GM23338 (cell line): Measurements from ENCODE around the gene RAB15. TPM values are rescaled to one million over a fixed set of nuclear protein-coding genes. Genes with fewer than 3 reads are reported as not detected.

ENCODE experiments used
- ATAC-seq: fragments of 200-7000 bp; cut with Tn5 transposase; 3 replicates; pipeline ENCODE4 v1.9.1; 2020
- DNase-seq: peaks from one replicate; pipeline ENCODE4 v3.0.0-alpha.2; 2015; ENCODE audit warnings: low spot score
- H2AFZ ChIP-seq: fragments of 200-600 bp; sonication (generic); 2 replicates; pipeline ENCODE4 v1.8.0; 2016; ENCODE audit warnings: antibody characterized with exemption, mild to moderate bottlenecking, moderate library complexity
- H3F3A ChIP-seq: fragments of 200-600 bp; sonication (generic); replicated peaks from 2 replicates; pipeline ENCODE4 v1.8.0; 2017; ENCODE audit warnings: antibody characterized with exemption, mixed run types, low read depth
- H3K27ac ChIP-seq: fragments of 200-600 bp; sonication (generic); 2 replicates; pipeline ENCODE4 v1.6.1; 2016; ENCODE audit warnings: low read depth
- H3K27me3 ChIP-seq: fragments of 200-600 bp; sonication (generic); 2 replicates; pipeline ENCODE4 v1.8.0; 2016; ENCODE audit warnings: mild to moderate bottlenecking, mixed run types, moderate library complexity; ENCODE audit not compliant: insufficient read depth
- H3K36me3 ChIP-seq: fragments of 200-600 bp; sonication (generic); 2 replicates; pipeline ENCODE4 v1.8.0; 2016; ENCODE audit warnings: mild to moderate bottlenecking; ENCODE audit not compliant: insufficient read depth
- H3K4me1 ChIP-seq: fragments of 200-600 bp; sonication (generic); 2 replicates; pipeline ENCODE4 v1.8.0; 2016; ENCODE audit warnings: mild to moderate bottlenecking, moderate library complexity; ENCODE audit not compliant: insufficient read depth
- H3K4me2 ChIP-seq: fragments of 200-600 bp; sonication (generic); 2 replicates; pipeline ENCODE4 v1.7.1; 2017; ENCODE audit warnings: mixed run types
- H3K4me3 ChIP-seq: fragments of 200-600 bp; sonication (generic); 2 replicates; pipeline ENCODE4 v1.6.1; 2016; ENCODE audit warnings: mixed run types
- H3K79me2 ChIP-seq: fragments of 200-600 bp; sonication (generic); replicated peaks from 2 replicates; pipeline ENCODE4 v1.8.0; 2017; ENCODE audit warnings: mild to moderate bottlenecking; ENCODE audit not compliant: insufficient read depth
- H3K9me2 ChIP-seq: fragments of 200-600 bp; sonication (generic); 2 replicates; pipeline ENCODE4 v1.8.0; 2017; ENCODE audit not compliant: insufficient read depth
- H4K20me1 ChIP-seq: fragments of 200-600 bp; sonication (generic); replicated peaks from 2 replicates; pipeline ENCODE4 v1.8.0; 2017; ENCODE audit warnings: mild to moderate bottlenecking; ENCODE audit not compliant: insufficient read depth
- H3K27ac Mint-ChIP-seq: 2 replicates; pipeline ENCODE4 v1.8.0; 2020; ENCODE audit warnings: inconsistent platforms, mild to moderate bottlenecking, moderate library complexity, mixed read lengths
- H3K27me3 Mint-ChIP-seq: 3 replicates; pipeline ENCODE4 v1.8.0; 2022; ENCODE audit warnings: low read depth, mild to moderate bottlenecking, moderate library complexity, mixed read lengths, inconsistent platforms; ENCODE audit not compliant: insufficient read depth, poor library complexity
- H3K36me3 Mint-ChIP-seq: 3 replicates; pipeline ENCODE4 v1.8.0; 2021; ENCODE audit warnings: low read depth, mild to moderate bottlenecking, inconsistent platforms, moderate library complexity, mixed read lengths
- H3K4me1 Mint-ChIP-seq: 3 replicates; pipeline ENCODE4 v1.8.0; 2020; ENCODE audit warnings: mild to moderate bottlenecking, inconsistent platforms, mixed read lengths
- H3K4me3 Mint-ChIP-seq: 3 replicates; pipeline ENCODE4 v1.8.0; 2021; ENCODE audit warnings: moderate library complexity, mild to moderate bottlenecking, inconsistent platforms, mixed read lengths
- H3K9me3 Mint-ChIP-seq: 3 replicates; pipeline ENCODE4 v1.8.0; 2020; ENCODE audit warnings: moderate library complexity, mild to moderate bottlenecking, inconsistent platforms, mixed read lengths
- CREB1 ChIP-seq: fragments of 250-450 bp; sonication (Bioruptor Pico); IDR thresholded peaks from 2 replicates; pipeline ENCODE4 v1.5.0; 2020; ENCODE audit warnings: low read depth, mild to moderate bottlenecking, moderate library complexity
- CTCF ChIP-seq, 2 experiments: fragments of 200-600 bp in 1 of 2; sonication (generic) in 1 of 2; conservative IDR thresholded peaks; 2 replicates each; pipeline versions ENCODE4 v1.5.1 to v1.6.1; 2016 to 2017; ENCODE audit warnings: antibody characterized with exemption in 2 of 2, low read depth in 2 of 2, mild to moderate bottlenecking in 2 of 2, moderate library complexity in 1 of 2
- ETS1 ChIP-seq: IDR thresholded peaks from 2 replicates; pipeline ENCODE4 v1.6.1; 2016; ENCODE audit warnings: antibody characterized with exemption
- EZH2 ChIP-seq: fragments of 200-600 bp; sonication (generic); IDR thresholded peaks from one replicate; pipeline ENCODE4 v1.8.0; 2017; ENCODE audit warnings: antibody characterized with exemption, mild to moderate bottlenecking, low read depth; ENCODE audit not compliant: unreplicated experiment
- EZH2phosphoT487 ChIP-seq: fragments of 200-600 bp; sonication (generic); IDR thresholded peaks from one replicate; pipeline ENCODE4 v1.8.1; 2018; ENCODE audit warnings: antibody characterized with exemption; ENCODE audit not compliant: unreplicated experiment
- JUNB ChIP-seq: IDR thresholded peaks from one replicate; pipeline ENCODE4 v1.6.1; 2016; ENCODE audit warnings: antibody characterized with exemption; ENCODE audit not compliant: unreplicated experiment
- NANOG ChIP-seq: IDR thresholded peaks from 2 replicates; pipeline ENCODE4 v1.6.1; 2016; ENCODE audit warnings: antibody characterized with exemption, borderline replicate concordance
- POLR2AphosphoS5 ChIP-seq: IDR thresholded peaks from 2 replicates; pipeline ENCODE4 v1.6.1; 2016; ENCODE audit warnings: antibody characterized with exemption, low read depth
- REST ChIP-seq: IDR thresholded peaks from one replicate; pipeline ENCODE4 v1.6.1; 2018; ENCODE audit warnings: antibody characterized with exemption; ENCODE audit not compliant: unreplicated experiment
- STAT1 ChIP-seq: IDR thresholded peaks from one replicate; pipeline ENCODE4 v1.6.1; 2016; ENCODE audit warnings: antibody characterized with exemption; ENCODE audit not compliant: unreplicated experiment
- ZNF114 ChIP-seq: fragments of 250-450 bp; sonication (Bioruptor Pico); IDR thresholded peaks from 2 replicates; pipeline ENCODE4 v1.5.0; 2020; ENCODE audit warnings: mild to moderate bottlenecking, moderate library complexity
- ZNF331 ChIP-seq: fragments of 250-450 bp; sonication (Bioruptor Pico); IDR thresholded peaks from 2 replicates; pipeline ENCODE4 v1.5.0; 2020; ENCODE audit warnings: low read depth, mild to moderate bottlenecking, moderate library complexity
- ZNF462 ChIP-seq: fragments of 250-450 bp; sonication (Bioruptor Pico); IDR thresholded peaks from 2 replicates; pipeline ENCODE4 v1.5.0; 2020; ENCODE audit warnings: mild to moderate bottlenecking, moderate library complexity
- polyA plus RNA-seq: library from polyadenylated mRNA; unstranded; fragments of >200 nt; fragmentation: Nextera tagmentation; extraction: Ambion mirVana; gene quantifications from 2 replicates; pipeline ENCODE4 v1.2.1, GENCODE V29; 2016
- total RNA-seq: library from RNA; depleted of rRNA; stranded (reverse); fragments of >200 nt; shearing (Covaris generic); gene quantifications from 2 replicates; pipeline ENCODE4 v1.2.3, GENCODE V29; 2014

Gene RAB15
- total and polyA plus RNA-seq, 2 experiments from 2014 or later, result 17.4 to 43.3 TPM

- Histone ChIP-seq H3K79me2 (no peaks in the 10 kb centered on the region; the same call in 1 of the 2 replicates), H3K27ac (no peak overlapping the region)
- no peak overlapping the region for H3K4me3 Mint-ChIP-seq
Measured at GRCh38 chr14:64951291-64951690, 20.8 kb downstream of the RAB15 start.

More at GRCh38 chr14:64951291-64951690, 20.8 kb downstream of the RAB15 start:
- peaks cover 33% of the 10 kb centered on the region for H3K36me3 Mint-ChIP-seq
- Histone ChIP-seq H2AFZ (no peak overlapping the region), H3K36me3 (peaks cover 5% of the 10 kb centered on the region; the same call in 1 of the 2 replicates), H3K27me3 (no peaks in the 10 kb centered on the region), H3K4me3 (no peak overlapping the region), H3K4me1 (peaks cover 16% of the 10 kb centered on the region), H3K4me2 (no peak overlapping the region), H4K20me1 (no peaks in the 10 kb centered on the region), H3K9me2 (no peaks in the 10 kb centered on the region), H3F3A (no peaks in the 10 kb centered on the region)
- no peak for DNase-seq
- TF ChIP-seq STAT1 (no peak), CTCF (conservative IDR thresholded peaks at IDR 0.05; ENCODE audit: low read depth in 2 of 2) (no peak), ETS1 (no peak), EZH2phosphoT487 (no peak), EZH2 (no peak), CREB1 (no peak), ZNF331 (CRISPR knock-in tag) (no peak), JUNB (no peak), POLR2AphosphoS5 (no peak), ZNF114 (CRISPR knock-in tag) (no peak), NANOG (no peak), REST (no peak), ZNF462 (CRISPR knock-in tag) (no peak)
- ATAC-seq, result no peak
- no peak overlapping the region for H3K27ac Mint-ChIP-seq
- H3K4me1 Mint-ChIP-seq, result peaks cover 27% of the 10 kb centered on the region
- no peaks in the 10 kb centered on the region; the same call in 2 of the 3 replicates for H3K9me3 Mint-ChIP-seq
- peaks cover 4% of the 10 kb centered on the region for H3K27me3 Mint-ChIP-seq
